Activated effector memory CD4-positive, alpha-beta T cell treated with anti-CD3 and anti-CD28 coated beads, Interleukin-2, amount 50 U/mL, for 16 hours (primary cell): ENCODE data around the gene ZMIZ1.

Source experiments
- DNase-seq: peaks from one replicate; pipeline ENCODE4 v3.0.0-alpha.2; 2020

Gene ZMIZ1

GRCh38 chr10:79191951-79192676 lies 123.3 kb downstream of the ZMIZ1 start:
- no peak for DNase-seq

- no peak for DNase-seq
These were observed 123.9 kb downstream of the ZMIZ1 start for GRCh38 chr10:79192677-79193003.

- DNase-seq: no peak
These were observed 125.1 kb downstream of the ZMIZ1 start for GRCh38 chr10:79193694-79194382.

- DNase-seq: peak; percentile 92
These were observed 126.5 kb downstream of the ZMIZ1 start for GRCh38 chr10:79195091-79195923.

- peak; percentile 92 for DNase-seq
These were observed 128.0 kb downstream of the ZMIZ1 start for GRCh38 chr10:79196470-79197461.

- DNase-seq: no peak
These were observed 128.8 kb downstream of the ZMIZ1 start for GRCh38 chr10:79197558-79197957.

- no peak for DNase-seq
These were observed 131.6 kb downstream of the ZMIZ1 start for GRCh38 chr10:79200346-79200745.

- DNase-seq: no peak
These were observed 132.9 kb downstream of the ZMIZ1 start for GRCh38 chr10:79201706-79202105.

- peak; percentile 74 for DNase-seq
These were observed 133.6 kb downstream of the ZMIZ1 start for GRCh38 chr10:79202188-79203013.

- no peak for DNase-seq
These were observed 134.4 kb downstream of the ZMIZ1 start for GRCh38 chr10:79203014-79203644.

GRCh38 chr10:79203833-79204232 lies 135.1 kb downstream of the ZMIZ1 start:
- no peak for DNase-seq

- no peak for DNase-seq
These were observed 137.7 kb downstream of the ZMIZ1 start for GRCh38 chr10:79206300-79207095.

- no peak for DNase-seq
These were observed 138.3 kb downstream of the ZMIZ1 start for GRCh38 chr10:79207096-79207357.

GRCh38 chr10:79207726-79208125 lies 139.0 kb downstream of the ZMIZ1 start:
- no peak for DNase-seq

- no peak for DNase-seq
These were observed 139.7 kb downstream of the ZMIZ1 start for GRCh38 chr10:79208251-79208983.

GRCh38 chr10:79209340-79209739 lies 140.6 kb downstream of the ZMIZ1 start:
- no peak for DNase-seq

- no peak for DNase-seq
These were observed 141.1 kb downstream of the ZMIZ1 start for GRCh38 chr10:79209831-79210230.

- no peak for DNase-seq
These were observed 141.9 kb downstream of the ZMIZ1 start for GRCh38 chr10:79210672-79211071.

GRCh38 chr10:79211616-79212015 lies 142.8 kb downstream of the ZMIZ1 start:
- no peak for DNase-seq

GRCh38 chr10:79215531-79215930 lies 146.8 kb downstream of the ZMIZ1 start:
- no peak for DNase-seq
